Right atrium auricular region (tissue), 2 donors: ENCODE results near the gene KPNA4. TPM values are rescaled to one million over a fixed set of nuclear protein-coding genes. Genes with fewer than 3 reads are reported as not detected.

ENCODE experiments used
- DNase-seq: peaks from one replicate; pipeline ENCODE4 v3.0.0-alpha.2; 2019; ENCODE audit warnings: low spot score
- H3K27ac ChIP-seq, 2 donors: fragments of 200-600 bp; sonication (generic); 1 replicate in 1 of 2; 2 replicates in 1 of 2; pipeline ENCODE4 v1.5.1; 2016 to 2019
- H3K27me3 ChIP-seq, 2 donors: fragments of 200-600 bp; sonication (generic); one replicate each; pipeline versions ENCODE4 v1.5.1 to v1.6.0; 2017 to 2019
- H3K36me3 ChIP-seq: fragments of 200-600 bp; sonication (generic); one replicate; pipeline ENCODE4 v1.5.1; 2016
- H3K4me1 ChIP-seq, 2 donors: fragments of 200-600 bp; sonication (generic); one replicate each; pipeline versions ENCODE4 v1.5.1 to v1.6.0; 2017 to 2019
- H3K4me3 ChIP-seq, 2 donors: fragments of 200-600 bp; sonication (generic); 1 replicate in 1 of 2; 2 replicates in 1 of 2; pipeline ENCODE4 v1.5.1; 2017 to 2019; ENCODE audit warnings: mild to moderate bottlenecking in 1 of 2, moderate library complexity in 1 of 2
- H3K9me3 ChIP-seq, 2 donors: fragments of 200-600 bp; sonication (generic); one replicate each; pipeline ENCODE4 v1.5.1; 2019
- total RNA-seq, 2 donors: library from RNA; depleted of rRNA; stranded (reverse); fragments of >200 nt; gene quantifications; one replicate each; pipeline ENCODE4 v1.1.0, GENCODE V29; 2016
- TF ChIP-seq, protein P1 (sequence below), 2 donors: fragments of 200-600 bp; sonication (generic); IDR thresholded peaks; one replicate each; pipeline ENCODE4 v1.5.1; 2019; ENCODE audit warnings: antibody characterized with exemption in 2 of 2

KPNA4 gene
- total RNA-seq, 2 donors from 2014 or later = 36.1 to 44.4 TPM

DNA sequence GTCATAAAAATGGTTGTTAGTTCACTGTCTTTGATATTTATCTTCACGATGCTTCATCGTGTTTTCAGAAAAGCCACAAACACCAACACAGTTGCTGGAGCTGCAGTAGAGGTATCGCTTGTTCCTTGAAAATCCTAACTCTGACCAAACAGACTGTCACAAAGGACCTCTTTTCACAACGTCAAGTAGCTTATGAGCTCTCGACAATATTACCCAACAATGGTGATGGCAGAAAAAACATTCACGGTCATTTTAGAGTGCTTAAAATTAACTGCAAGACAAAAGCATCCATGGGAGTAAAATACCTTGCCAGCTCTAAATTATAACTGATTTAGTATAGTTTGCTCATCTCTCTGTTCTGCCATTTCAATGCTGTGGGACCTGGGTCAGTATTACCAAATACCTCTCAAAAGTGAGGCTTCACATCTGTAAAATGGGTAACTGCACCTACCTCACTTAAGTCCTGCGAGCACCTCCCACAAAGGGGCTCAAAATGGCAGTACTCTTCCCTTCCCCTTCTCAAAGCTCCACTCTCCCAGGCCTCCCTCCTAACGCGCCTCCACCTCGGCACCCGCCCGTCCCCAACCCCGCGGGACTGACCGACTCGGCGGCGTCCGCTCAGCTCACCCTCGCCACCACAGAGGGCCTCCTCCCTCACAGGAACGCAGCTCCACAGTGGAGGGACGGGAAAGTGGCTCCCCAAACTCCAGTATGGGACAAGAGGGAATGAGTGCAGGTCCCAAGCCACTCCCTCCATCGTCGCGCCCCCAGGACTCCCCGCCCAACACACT, 116.3 kb downstream of the KPNA4 start:
- Histone ChIP-seq H3K4me1 (peaks cover 0 to 16% of the 10 kb centered on the region in 2 donors), H3K4me3 (peak overlapping the region; percentile 18 to 51), H3K9me3 (no peaks in the 10 kb centered on the region), H3K27me3 (peaks cover 0 to 14% of the 10 kb centered on the region in 2 donors), H3K27ac (peak overlapping the region in 1 of 2 donors; percentile 20), H3K36me3 (no peaks in the 10 kb centered on the region)
- DNase-seq = no peak
- TF ChIP-seq, protein P1, sequence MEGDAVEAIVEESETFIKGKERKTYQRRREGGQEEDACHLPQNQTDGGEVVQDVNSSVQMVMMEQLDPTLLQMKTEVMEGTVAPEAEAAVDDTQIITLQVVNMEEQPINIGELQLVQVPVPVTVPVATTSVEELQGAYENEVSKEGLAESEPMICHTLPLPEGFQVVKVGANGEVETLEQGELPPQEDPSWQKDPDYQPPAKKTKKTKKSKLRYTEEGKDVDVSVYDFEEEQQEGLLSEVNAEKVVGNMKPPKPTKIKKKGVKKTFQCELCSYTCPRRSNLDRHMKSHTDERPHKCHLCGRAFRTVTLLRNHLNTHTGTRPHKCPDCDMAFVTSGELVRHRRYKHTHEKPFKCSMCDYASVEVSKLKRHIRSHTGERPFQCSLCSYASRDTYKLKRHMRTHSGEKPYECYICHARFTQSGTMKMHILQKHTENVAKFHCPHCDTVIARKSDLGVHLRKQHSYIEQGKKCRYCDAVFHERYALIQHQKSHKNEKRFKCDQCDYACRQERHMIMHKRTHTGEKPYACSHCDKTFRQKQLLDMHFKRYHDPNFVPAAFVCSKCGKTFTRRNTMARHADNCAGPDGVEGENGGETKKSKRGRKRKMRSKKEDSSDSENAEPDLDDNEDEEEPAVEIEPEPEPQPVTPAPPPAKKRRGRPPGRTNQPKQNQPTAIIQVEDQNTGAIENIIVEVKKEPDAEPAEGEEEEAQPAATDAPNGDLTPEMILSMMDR (IDR thresholded peaks at IDR 0.05) = no peak

DNA sequence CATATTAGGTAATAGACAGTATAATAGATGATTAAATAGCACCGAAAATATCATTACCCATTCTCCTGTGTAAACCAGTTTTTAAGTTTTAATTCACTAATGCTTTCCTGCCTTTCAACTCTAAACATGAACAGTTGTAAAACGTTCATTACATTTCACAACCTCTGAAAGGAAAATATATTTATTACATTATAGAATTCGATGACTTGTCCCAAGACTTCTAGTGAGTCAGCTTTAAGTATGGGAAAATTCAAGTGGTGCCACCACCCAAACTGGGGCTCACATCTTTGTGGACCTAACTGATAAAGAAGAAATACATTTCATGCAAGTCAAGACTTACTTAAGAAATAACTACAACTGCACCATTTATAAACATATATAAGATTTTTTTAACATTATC, 117.8 kb downstream of the KPNA4 start:
- no peak overlapping the region for H3K27ac ChIP-seq
- peaks cover 0 to 16% of the 10 kb centered on the region in 2 donors for H3K4me1 ChIP-seq
- TF ChIP-seq, protein P1 (IDR thresholded peaks at IDR 0.05) = no peak
- no peak overlapping the region for H3K4me3 ChIP-seq
- no peak for DNase-seq
- H3K9me3 ChIP-seq = no peaks in the 10 kb centered on the region
- H3K36me3 ChIP-seq = no peaks in the 10 kb centered on the region
- H3K27me3 ChIP-seq = peaks cover 0 to 14% of the 10 kb centered on the region in 2 donors

- H3K4me1 ChIP-seq = peaks cover 0 to 16% of the 10 kb centered on the region in 2 donors
- H3K9me3 ChIP-seq = no peaks in the 10 kb centered on the region
- H3K4me3 ChIP-seq = no peak overlapping the region
- H3K36me3 ChIP-seq = no peaks in the 10 kb centered on the region
- no peak overlapping the region for H3K27ac ChIP-seq
- DNase-seq = no peak
- H3K27me3 ChIP-seq = peaks cover 0 to 14% of the 10 kb centered on the region in 2 donors
- TF ChIP-seq, protein P1 (IDR thresholded peaks at IDR 0.05) = no peak
These were observed 118.8 kb downstream of the KPNA4 start for GRCh38 chr3:160446522-160447056.

- no peaks in the 10 kb centered on the region for H3K36me3 ChIP-seq
- TF ChIP-seq, protein P1 (IDR thresholded peaks at IDR 0.05) = no peak
- DNase-seq = no peak
- no peak overlapping the region for H3K4me3 ChIP-seq
- peaks cover 0 to 16% of the 10 kb centered on the region in 2 donors for H3K4me1 ChIP-seq
- no peaks in the 10 kb centered on the region for H3K9me3 ChIP-seq
- peaks cover 0 to 14% of the 10 kb centered on the region in 2 donors for H3K27me3 ChIP-seq
- no peak overlapping the region for H3K27ac ChIP-seq
These were observed 119.5 kb downstream of the KPNA4 start for GRCh38 chr3:160445854-160446253.

Other genes with a start within 250 kb of the KPNA4 start
- gene IFT80, start 166.3 kb downstream of the KPNA4 start, total RNA-seq = 10 to 100 TPM; 13.8 to 14.1 TPM
- gene SMC4, start 165.9 kb downstream of the KPNA4 start, total RNA-seq = 10 to 100 TPM; 10.7 to 10.8 TPM
- gene TRIM59, start 115.8 kb downstream of the KPNA4 start, total RNA-seq = under 1 TPM; 0.15 to 0.79 TPM
- not detected for gene ARL14, start 111.6 kb upstream of the KPNA4 start, total RNA-seq
- gene PPM1L, start 190.7 kb upstream of the KPNA4 start, total RNA-seq = 10 to 100 TPM; 23.8 to 47.4 TPM